ENCODE results near the gene SEPTIN7.

DNA sequence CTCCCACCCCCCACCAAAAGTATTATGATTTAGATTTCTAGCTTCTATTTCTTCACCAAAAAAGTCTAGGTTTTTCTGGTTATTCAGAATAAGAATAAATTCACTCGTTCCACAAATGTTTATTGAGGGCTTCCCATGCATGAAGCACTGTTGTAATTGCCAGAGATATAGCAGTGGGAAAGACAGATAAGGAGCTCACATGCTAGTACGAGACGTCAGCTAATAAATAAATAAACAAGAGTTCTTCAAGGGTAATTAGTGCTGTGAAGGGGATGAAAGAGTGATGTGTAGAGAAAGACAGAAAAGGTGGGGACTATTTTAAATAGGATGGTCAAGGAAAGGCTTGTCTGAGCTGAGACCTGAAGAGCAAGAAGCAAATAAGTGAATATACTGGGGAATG is 38.1 kb upstream of the SEPTIN7 start:
- TF ChIP-seq, protein P1, sequence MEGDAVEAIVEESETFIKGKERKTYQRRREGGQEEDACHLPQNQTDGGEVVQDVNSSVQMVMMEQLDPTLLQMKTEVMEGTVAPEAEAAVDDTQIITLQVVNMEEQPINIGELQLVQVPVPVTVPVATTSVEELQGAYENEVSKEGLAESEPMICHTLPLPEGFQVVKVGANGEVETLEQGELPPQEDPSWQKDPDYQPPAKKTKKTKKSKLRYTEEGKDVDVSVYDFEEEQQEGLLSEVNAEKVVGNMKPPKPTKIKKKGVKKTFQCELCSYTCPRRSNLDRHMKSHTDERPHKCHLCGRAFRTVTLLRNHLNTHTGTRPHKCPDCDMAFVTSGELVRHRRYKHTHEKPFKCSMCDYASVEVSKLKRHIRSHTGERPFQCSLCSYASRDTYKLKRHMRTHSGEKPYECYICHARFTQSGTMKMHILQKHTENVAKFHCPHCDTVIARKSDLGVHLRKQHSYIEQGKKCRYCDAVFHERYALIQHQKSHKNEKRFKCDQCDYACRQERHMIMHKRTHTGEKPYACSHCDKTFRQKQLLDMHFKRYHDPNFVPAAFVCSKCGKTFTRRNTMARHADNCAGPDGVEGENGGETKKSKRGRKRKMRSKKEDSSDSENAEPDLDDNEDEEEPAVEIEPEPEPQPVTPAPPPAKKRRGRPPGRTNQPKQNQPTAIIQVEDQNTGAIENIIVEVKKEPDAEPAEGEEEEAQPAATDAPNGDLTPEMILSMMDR (IDR thresholded peaks at IDR 0.05; ENCODE audit: low read length), result no peak
- no peak for TF ChIP-seq EZH2 (IDR thresholded peaks at IDR 0.05; ENCODE audit: borderline replicate concordance, low read length)

All from OCI-LY1 (cell line).